H7 (cell line): Measurements from ENCODE around the gene PRSS56. TPM values are rescaled to one million over a fixed set of nuclear protein-coding genes. Genes with fewer than 3 reads are reported as not detected.
A peak's percentile ranks its signal among the peaks of the same experiment; 100 is the strongest.

Experiments
- DNase-seq: peaks from one replicate; pipeline ENCODE4 v3.0.0; 2012
- H3K27me3 ChIP-seq: 2 replicates; pipeline ENCODE4 v1.6.0; 2011; ENCODE audit warnings: mild to moderate bottlenecking, low read length; ENCODE audit not compliant: control insufficient read depth, insufficient read depth
- H3K36me3 ChIP-seq: replicated peaks from 2 replicates; pipeline ENCODE4 v1.5.1; 2011; ENCODE audit warnings: low read length; ENCODE audit not compliant: control insufficient read depth, insufficient read depth
- H3K4me3 ChIP-seq: 2 replicates; pipeline ENCODE4 v1.5.1; 2011; ENCODE audit warnings: low read depth, mild to moderate bottlenecking, control low read depth, low read length, moderate library complexity; ENCODE audit not compliant: insufficient read depth
- total RNA-seq: library from RNA; depleted of rRNA; stranded (reverse); fragments of >200 nt; shearing (Covaris generic); gene quantifications from 2 replicates; pipeline ENCODE4 v1.2.3, GENCODE V29; 2014

Gene PRSS56
- total RNA-seq, 1 experiment from 2014 or later, result not detected

- Histone ChIP-seq H3K36me3 (no peaks in the 10 kb centered on the region), H3K4me3 (no peak overlapping the region), H3K27me3 (peaks cover 40% of the 10 kb centered on the region)
- DNase-seq, result peak; percentile 70
These were observed 15.8 kb upstream of the PRSS56 start for GRCh38 chr2:232504438-232504837.

- Histone ChIP-seq H3K27me3 (peaks cover 38% of the 10 kb centered on the region), H3K36me3 (no peaks in the 10 kb centered on the region), H3K4me3 (no peak overlapping the region)
- DNase-seq, result peak; percentile 73
These were observed 14.3 kb upstream of the PRSS56 start for GRCh38 chr2:232505856-232506255.

GRCh38 chr2:232506709-232507108 lies 13.5 kb upstream of the PRSS56 start:
- no peaks in the 10 kb centered on the region for H3K36me3 ChIP-seq
- peaks cover 38% of the 10 kb centered on the region for H3K27me3 ChIP-seq
- DNase-seq, result peak; percentile 64
- H3K4me3 ChIP-seq, result no peak overlapping the region

- no peak overlapping the region for H3K4me3 ChIP-seq
- peaks cover 28% of the 10 kb centered on the region for H3K27me3 ChIP-seq
- H3K36me3 ChIP-seq, result no peaks in the 10 kb centered on the region
- peak; percentile 86 for DNase-seq
These were observed 11.9 kb upstream of the PRSS56 start for GRCh38 chr2:232508251-232508650.

GRCh38 chr2:232511336-232511890 lies 8.8 kb upstream of the PRSS56 start:
- Histone ChIP-seq H3K36me3 (no peaks in the 10 kb centered on the region), H3K27me3 (peaks cover 3% of the 10 kb centered on the region), H3K4me3 (no peak overlapping the region)
- DNase-seq, result no peak

- no peaks in the 10 kb centered on the region for H3K27me3 ChIP-seq
- peak; percentile 78 for DNase-seq
- H3K36me3 ChIP-seq, result no peaks in the 10 kb centered on the region
- no peak overlapping the region for H3K4me3 ChIP-seq
These were observed 7.6 kb upstream of the PRSS56 start for GRCh38 chr2:232512602-232513001.

- Histone ChIP-seq H3K27me3 (no peaks in the 10 kb centered on the region), H3K36me3 (no peaks in the 10 kb centered on the region), H3K4me3 (no peak overlapping the region)
- DNase-seq, result no peak
These were observed 6.8 kb upstream of the PRSS56 start for GRCh38 chr2:232513353-232513752.

- H3K36me3 ChIP-seq, result no peaks in the 10 kb centered on the region
- H3K4me3 ChIP-seq, result no peak overlapping the region
- H3K27me3 ChIP-seq, result no peaks in the 10 kb centered on the region; the same call in 1 of the 2 replicates
- DNase-seq, result no peak
These were observed 4.5 kb upstream of the PRSS56 start for GRCh38 chr2:232515639-232516038.

- DNase-seq, result no peak
- Histone ChIP-seq H3K4me3 (no peak overlapping the region), H3K36me3 (no peaks in the 10 kb centered on the region), H3K27me3 (peaks cover 2% of the 10 kb centered on the region)
These were observed 3.6 kb upstream of the PRSS56 start for GRCh38 chr2:232516551-232516950.

- Histone ChIP-seq H3K4me3 (no peak overlapping the region), H3K36me3 (no peaks in the 10 kb centered on the region), H3K27me3 (peaks cover 22% of the 10 kb centered on the region)
- peak; percentile 64 for DNase-seq
These were observed 1.3 kb upstream of the PRSS56 start for GRCh38 chr2:232518844-232519243.

- DNase-seq, result no peak
- Histone ChIP-seq H3K4me3 (no peak overlapping the region), H3K36me3 (no peaks in the 10 kb centered on the region), H3K27me3 (peaks cover 30% of the 10 kb centered on the region)
These were observed 301 bp downstream of the PRSS56 start for GRCh38 chr2:232520489-232520888.

GRCh38 chr2:232521098-232521497 lies 910 bp downstream of the PRSS56 start:
- Histone ChIP-seq H3K36me3 (no peaks in the 10 kb centered on the region), H3K4me3 (no peak overlapping the region), H3K27me3 (peaks cover 30% of the 10 kb centered on the region)
- peak; percentile 55 for DNase-seq

- H3K27me3 ChIP-seq, result peaks cover 30% of the 10 kb centered on the region
- H3K36me3 ChIP-seq, result no peaks in the 10 kb centered on the region
- peak overlapping the region; percentile 16; the same call in 1 of the 2 replicates for H3K4me3 ChIP-seq
- DNase-seq, result peak; percentile 98
These were observed 1.9 kb downstream of the PRSS56 start for GRCh38 chr2:232521959-232522622.

- no peak overlapping the region; the same call in 1 of the 2 replicates for H3K4me3 ChIP-seq
- peaks cover 30% of the 10 kb centered on the region for H3K27me3 ChIP-seq
- DNase-seq, result peak; percentile 82
- H3K36me3 ChIP-seq, result no peaks in the 10 kb centered on the region
These were observed 2.6 kb downstream of the PRSS56 start for GRCh38 chr2:232522623-232523401.

- no peaks in the 10 kb centered on the region for H3K36me3 ChIP-seq
- DNase-seq, result no peak
- peak overlapping the region; percentile 45; the same call in 1 of the 2 replicates for H3K4me3 ChIP-seq
- peaks cover 30% of the 10 kb centered on the region for H3K27me3 ChIP-seq
These were observed 3.2 kb downstream of the PRSS56 start for GRCh38 chr2:232523402-232523681.
